ENCODE measurements around the gene MAGEF1. TPM values are rescaled to one million over a fixed set of nuclear protein-coding genes. Genes with fewer than 3 reads are reported as not detected.

MAGEF1 gene
- total and polyA plus RNA-seq, 2 of the 8 experiments (the other 6 are each of a cell fraction or from before 2014, with no cell fraction given) = 26.5 to 56.7 TPM

- TF ChIP-seq CTCF (IDR thresholded peaks at IDR 0.05; ENCODE audit: control extremely low read depth in 1 of 3, insufficient read depth in 1 of 3, low read depth in 1 of 3, low read length in 3 of 3) (peak; percentile 58 to 97 (median 95)), CEBPB (IDR thresholded peaks at IDR 0.05; ENCODE audit: low read depth, low read length) (no peak), CHD2 (IDR thresholded peaks at IDR 0.05; ENCODE audit: low read length) (no peak), E2F6 (IDR thresholded peaks at IDR 0.05) (no peak), CBX8 (IDR thresholded peaks at IDR 0.05; ENCODE audit: borderline replicate concordance, low read depth, low read length) (no peak), HDAC2 (IDR thresholded peaks at IDR 0.05; ENCODE audit: borderline replicate concordance in 1 of 2, low read depth in 2 of 2, low read length in 2 of 2) (no peak; a peak in 1 of 4 replicates), RAD21 (IDR thresholded peaks at IDR 0.05 in 1 of 2, conservative IDR thresholded peaks at IDR 0.05 in 1 of 2; ENCODE audit: low read depth in 2 of 2, low read length in 2 of 2) (peak; percentile 85 to 93), RXRA (IDR thresholded peaks at IDR 0.05; ENCODE audit: insufficient read depth, low read depth, low read length) (no peak), EZH2 (IDR thresholded peaks at IDR 0.05; ENCODE audit: low read depth, low read length, severe bottlenecking) (no peak)
These were observed 15.6 kb upstream of the MAGEF1 start (continued) for GRCh38 chr3:184727357-184728009.
